ENCODE measurements around the gene SLAMF1. TPM values are rescaled to one million over a fixed set of nuclear protein-coding genes. Genes with fewer than 3 reads are reported as not detected.

The SLAMF1 gene
- total and polyA plus RNA-seq, 2 of the 13 experiments (the other 11 are each of a cell fraction or from before 2014, with no cell fraction given) = not detected

DNA sequence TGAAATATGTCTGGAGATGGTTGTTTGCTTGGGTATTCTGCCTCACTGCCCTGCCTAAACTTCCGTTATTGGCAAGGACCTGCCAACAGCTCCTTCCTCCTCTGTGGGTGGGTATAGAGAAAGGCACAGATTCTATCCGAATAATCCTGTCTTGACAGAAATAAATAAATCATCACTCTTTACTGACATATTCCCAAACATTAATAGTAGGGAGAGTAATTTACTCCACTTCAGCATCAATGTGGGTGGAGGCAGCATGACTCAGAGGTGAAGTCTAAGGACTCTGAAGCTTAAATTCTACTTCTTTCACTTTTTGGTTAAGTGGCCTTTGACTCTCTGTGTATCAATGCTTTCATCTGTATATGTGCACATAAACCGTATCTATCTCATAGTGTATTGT, 70.5 kb downstream of the SLAMF1 start (continued):
- TF ChIP-seq SKI (IDR thresholded peaks at IDR 0.05; ENCODE audit: partially characterized antibody) (no peak), FIP1L1 (IDR thresholded peaks at IDR 0.05; ENCODE audit: borderline replicate concordance, insufficient read depth, low read depth, low read length) (no peak), ZNF329 (CRISPR knock-in tag; IDR thresholded peaks at IDR 0.05; ENCODE audit: low read depth) (no peak), ATF7 (IDR thresholded peaks at IDR 0.05) (no peak), ATF7 (CRISPR knock-in tag; IDR thresholded peaks at IDR 0.05) (no peak)
- TF ChIP-seq, protein P1, sequence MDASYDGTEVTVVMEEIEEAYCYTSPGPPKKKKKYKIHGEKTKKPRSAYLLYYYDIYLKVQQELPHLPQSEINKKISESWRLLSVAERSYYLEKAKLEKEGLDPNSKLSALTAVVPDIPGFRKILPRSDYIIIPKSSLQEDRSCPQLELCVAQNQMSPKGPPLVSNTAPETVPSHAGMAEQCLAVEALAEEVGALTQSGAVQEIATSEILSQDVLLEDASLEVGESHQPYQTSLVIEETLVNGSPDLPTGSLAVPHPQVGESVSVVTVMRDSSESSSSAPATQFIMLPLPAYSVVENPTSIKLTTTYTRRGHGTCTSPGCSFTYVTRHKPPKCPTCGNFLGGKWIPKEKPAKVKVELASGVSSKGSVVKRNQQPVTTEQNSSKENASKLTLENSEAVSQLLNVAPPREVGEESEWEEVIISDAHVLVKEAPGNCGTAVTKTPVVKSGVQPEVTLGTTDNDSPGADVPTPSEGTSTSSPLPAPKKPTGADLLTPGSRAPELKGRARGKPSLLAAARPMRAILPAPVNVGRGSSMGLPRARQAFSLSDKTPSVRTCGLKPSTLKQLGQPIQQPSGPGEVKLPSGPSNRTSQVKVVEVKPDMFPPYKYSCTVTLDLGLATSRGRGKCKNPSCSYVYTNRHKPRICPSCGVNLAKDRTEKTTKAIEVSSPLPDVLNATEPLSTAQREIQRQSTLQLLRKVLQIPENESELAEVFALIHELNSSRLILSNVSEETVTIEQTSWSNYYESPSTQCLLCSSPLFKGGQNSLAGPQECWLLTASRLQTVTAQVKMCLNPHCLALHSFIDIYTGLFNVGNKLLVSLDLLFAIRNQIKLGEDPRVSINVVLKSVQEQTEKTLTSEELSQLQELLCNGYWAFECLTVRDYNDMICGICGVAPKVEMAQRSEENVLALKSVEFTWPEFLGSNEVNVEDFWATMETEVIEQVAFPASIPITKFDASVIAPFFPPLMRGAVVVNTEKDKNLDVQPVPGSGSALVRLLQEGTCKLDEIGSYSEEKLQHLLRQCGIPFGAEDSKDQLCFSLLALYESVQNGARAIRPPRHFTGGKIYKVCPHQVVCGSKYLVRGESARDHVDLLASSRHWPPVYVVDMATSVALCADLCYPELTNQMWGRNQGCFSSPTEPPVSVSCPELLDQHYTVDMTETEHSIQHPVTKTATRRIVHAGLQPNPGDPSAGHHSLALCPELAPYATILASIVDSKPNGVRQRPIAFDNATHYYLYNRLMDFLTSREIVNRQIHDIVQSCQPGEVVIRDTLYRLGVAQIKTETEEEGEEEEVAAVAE (CRISPR knock-in tag; IDR thresholded peaks at IDR 0.05; ENCODE audit: borderline replicate concordance) = no peak

GRCh38 chr1:160575112-160575664, 71.7 kb downstream of the SLAMF1 start:
- no peaks in the 10 kb centered on the region for H3K36me3 ChIP-seq (replicated peaks in 1 of 2; ENCODE audit: control insufficient read depth in 1 of 2, insufficient read depth in 2 of 2, low read length in 2 of 2)
- H3K4me1 ChIP-seq (ENCODE audit: insufficient read depth, low read length) = no peaks in the 10 kb centered on the region
- H3K9ac ChIP-seq (ENCODE audit: insufficient read depth, low read depth, low read length) = no peak overlapping the region
- intact Hi-C loops (cut with micrococcal nuclease; ENCODE audit: unreplicated experiment) (no loop called here), in situ Hi-C loops (cut with HindIII; ENCODE audit: extremely low pct_ligation_motif_present, low pct_unique_long_range_greater_than_20kb) (no loop called here)
- no peaks in the 10 kb centered on the region for H3K27me3 ChIP-seq (ENCODE audit: control insufficient read depth in 1 of 2, insufficient read depth in 2 of 2, low read length in 2 of 2)
- WGBS (ENCODE audit: low lambda C conversion rate) = 64% methylated on average over 5 of the region's 5 CpGs
- no TSS peak for BruUV-seq (replicated peaks)
- H3K4me2 ChIP-seq (ENCODE audit: low read depth, low read length) = no peak overlapping the region
- ChIA-PET CTCF (ENCODE audit: low intra/inter-chr PET ratio, low total read pairs) (no interaction called here), POLR2A (no interaction called here)
- no peak for ATAC-seq
- H3K9me3 ChIP-seq (ENCODE audit: low read length) = no peaks in the 10 kb centered on the region
- no peak overlapping the region for H3K27ac ChIP-seq (ENCODE audit: extremely low read length, insufficient read depth, low read length)
- no peak for FAIRE-seq
- DNase-seq (ENCODE audit: low spot score) = no peak
- H3K79me2 ChIP-seq (ENCODE audit: insufficient read depth, low read length) = no peaks in the 10 kb centered on the region
- H4K20me1 ChIP-seq (ENCODE audit: insufficient read depth, low read length) = no peaks in the 10 kb centered on the region
- no peak overlapping the region for H2AFZ ChIP-seq (ENCODE audit: low read length)
- no peak overlapping the region for H3K4me3 ChIP-seq (replicated peaks in 1 of 3; ENCODE audit: insufficient read depth in 1 of 3, low read depth in 2 of 3, low read length in 3 of 3)
- TF ChIP-seq FOXK1 (CRISPR knock-in tag; IDR thresholded peaks at IDR 0.05; ENCODE audit: borderline replicate concordance, low read depth) = no peak
- TF ChIP-seq TARDBP (CRISPR knock-in tag; IDR thresholded peaks at IDR 0.05) = no peak
- no peak for TF ChIP-seq ZNF354B (CRISPR knock-in tag; IDR thresholded peaks at IDR 0.05)
- no peak for TF ChIP-seq ZNF431 (CRISPR knock-in tag; IDR thresholded peaks at IDR 0.05; ENCODE audit: borderline replicate concordance, low read depth)
- TF ChIP-seq ZFP82 (CRISPR knock-in tag; IDR thresholded peaks at IDR 0.05; ENCODE audit: borderline replicate concordance) = no peak
- TF ChIP-seq ZNF850 (CRISPR knock-in tag; conservative IDR thresholded peaks at IDR 0.05) = no peak
- no peak for TF ChIP-seq ZNF432 (CRISPR knock-in tag; IDR thresholded peaks at IDR 0.05; ENCODE audit: borderline replicate concordance)
- TF ChIP-seq ERF (CRISPR knock-in tag; IDR thresholded peaks at IDR 0.05) = no peak
- TF ChIP-seq ELF4 (CRISPR knock-in tag; IDR thresholded peaks at IDR 0.05; ENCODE audit: borderline replicate concordance) = no peak
- no peak for TF ChIP-seq JUND (CRISPR knock-in tag; IDR thresholded peaks at IDR 0.05)
- TF ChIP-seq ZSCAN31 (CRISPR knock-in tag; IDR thresholded peaks at IDR 0.05; ENCODE audit: low read depth) = no peak
- no peak for TF ChIP-seq ZSCAN30 (CRISPR knock-in tag; IDR thresholded peaks at IDR 0.05)
- no peak for TF ChIP-seq MED13 (CRISPR knock-in tag; IDR thresholded peaks at IDR 0.05)
- TF ChIP-seq ZNF501 (CRISPR knock-in tag; IDR thresholded peaks at IDR 0.05) = no peak
- TF ChIP-seq ZNF230 (CRISPR knock-in tag; IDR thresholded peaks at IDR 0.05) = no peak
- TF ChIP-seq GFI1 (CRISPR knock-in tag; IDR thresholded peaks at IDR 0.05; ENCODE audit: borderline replicate concordance) = no peak
- TF ChIP-seq MZF1 (CRISPR knock-in tag; IDR thresholded peaks at IDR 0.05; ENCODE audit: borderline replicate concordance) = no peak
